ENCODE measurements around the gene GRK3. TPM values are rescaled to one million over a fixed set of nuclear protein-coding genes. Genes with fewer than 3 reads are reported as not detected.

GRK3 gene
- total RNA-seq, 1 experiment from 2014 or later: 0.37 TPM

DNA sequence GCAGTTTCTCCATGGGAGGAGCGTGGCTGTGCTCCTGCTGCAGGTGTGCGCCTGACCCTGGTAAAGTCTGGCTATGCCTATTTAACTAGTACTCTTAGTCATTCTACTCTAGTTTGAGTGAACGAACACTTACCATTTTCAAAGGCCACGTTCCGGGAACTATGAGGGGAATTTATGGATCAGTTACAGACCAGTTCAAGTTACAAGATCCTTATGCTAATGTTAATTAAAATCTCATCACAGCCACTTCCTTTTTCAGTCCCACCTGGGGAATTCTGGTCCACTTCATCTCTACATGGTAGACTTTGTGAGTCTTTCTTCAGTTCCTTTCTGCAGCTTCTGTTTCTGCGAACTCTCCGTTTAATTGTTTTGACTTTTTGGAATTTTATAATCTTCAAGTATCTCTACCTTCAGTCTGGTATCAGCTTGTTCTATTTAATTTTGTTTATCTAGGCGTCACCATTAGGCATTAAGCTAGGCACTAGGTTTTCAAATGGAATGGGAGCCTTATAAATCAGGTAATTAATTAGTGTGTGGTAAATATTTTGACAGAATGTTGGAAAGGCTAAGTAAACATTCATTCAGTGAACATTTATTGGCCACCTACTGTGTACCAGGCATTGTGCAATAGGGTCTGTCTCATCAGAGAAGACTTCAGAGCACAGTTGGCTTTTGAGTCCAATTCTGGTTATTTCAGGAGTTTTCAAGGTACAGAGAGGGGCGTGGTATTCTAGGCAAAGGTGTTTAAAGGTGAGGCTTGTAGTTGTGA is 78.9 kb downstream of the GRK3 start:
- H3K4me1 ChIP-seq (replicated peaks; ENCODE audit: insufficient read depth): no peaks in the 10 kb centered on the region
- H3K36me3 ChIP-seq (ENCODE audit: low read depth): no peaks in the 10 kb centered on the region
- no peaks in the 10 kb centered on the region for H3K79me2 ChIP-seq (ENCODE audit: low read depth)
- H3K4me3 ChIP-seq: no peak overlapping the region
- H3K27me3 ChIP-seq (ENCODE audit: insufficient read depth, low read depth): peaks cover 8% of the 10 kb centered on the region; the same call in 1 of the 2 replicates
- CTCF ChIA-PET: no interaction called here
- intact Hi-C loops (cut with micrococcal nuclease; ENCODE audit: unreplicated experiment): no loop called here
- no peaks in the 10 kb centered on the region for H3F3A ChIP-seq (ENCODE audit: insufficient read depth, low read depth)
- H4K20me1 ChIP-seq (ENCODE audit: insufficient read depth): no peaks in the 10 kb centered on the region
- no peak overlapping the region for H3K4me2 ChIP-seq
- no peaks in the 10 kb centered on the region for H3K9me2 ChIP-seq (ENCODE audit: insufficient read depth)
- TF ChIP-seq EZH2 (IDR thresholded peaks at IDR 0.05; ENCODE audit: low read depth) (no peak), CTCF (conservative IDR thresholded peaks at IDR 0.05) (no peak)
- H3K9me3 ChIP-seq (ENCODE audit: insufficient read depth, low read depth): no peaks in the 10 kb centered on the region
- POLR2A ChIA-PET (ENCODE audit: unreplicated experiment): no interaction called here
- H2AFZ ChIP-seq: no peak overlapping the region
- no TSS peak for BruUV-seq (replicated peaks)
- no peak for DNase-seq
- no peak overlapping the region for H3K27ac ChIP-seq

- ChIA-PET CTCF (no interaction called here), POLR2A (ENCODE audit: unreplicated experiment) (no interaction called here)
- no TSS peak for BruUV-seq (replicated peaks)
- H3K9me2 ChIP-seq (ENCODE audit: insufficient read depth): no peaks in the 10 kb centered on the region
- H3K79me2 ChIP-seq (ENCODE audit: low read depth): no peaks in the 10 kb centered on the region
- intact Hi-C loops (cut with micrococcal nuclease; ENCODE audit: unreplicated experiment): no loop called here
- H3K4me2 ChIP-seq: no peak overlapping the region
- H3K27me3 ChIP-seq (ENCODE audit: insufficient read depth, low read depth): peaks cover 8% of the 10 kb centered on the region; the same call in 1 of the 2 replicates
- H4K20me1 ChIP-seq (ENCODE audit: insufficient read depth): no peaks in the 10 kb centered on the region
- H3K9me3 ChIP-seq (ENCODE audit: insufficient read depth, low read depth): no peaks in the 10 kb centered on the region
- no peak overlapping the region for H3K4me3 ChIP-seq
- no peak for TF ChIP-seq EZH2 (IDR thresholded peaks at IDR 0.05; ENCODE audit: low read depth)
- no peak for TF ChIP-seq CTCF (conservative IDR thresholded peaks at IDR 0.05)
- DNase-seq: no peak
- no peaks in the 10 kb centered on the region for H3F3A ChIP-seq (ENCODE audit: insufficient read depth, low read depth)
- no peak overlapping the region for H2AFZ ChIP-seq
- no peak overlapping the region for H3K27ac ChIP-seq
- H3K4me1 ChIP-seq (replicated peaks; ENCODE audit: insufficient read depth): no peaks in the 10 kb centered on the region
- H3K36me3 ChIP-seq (ENCODE audit: low read depth): no peaks in the 10 kb centered on the region
Measured at GRCh38 chr22:25644122-25644521, 79.6 kb downstream of the GRK3 start.

DNA sequence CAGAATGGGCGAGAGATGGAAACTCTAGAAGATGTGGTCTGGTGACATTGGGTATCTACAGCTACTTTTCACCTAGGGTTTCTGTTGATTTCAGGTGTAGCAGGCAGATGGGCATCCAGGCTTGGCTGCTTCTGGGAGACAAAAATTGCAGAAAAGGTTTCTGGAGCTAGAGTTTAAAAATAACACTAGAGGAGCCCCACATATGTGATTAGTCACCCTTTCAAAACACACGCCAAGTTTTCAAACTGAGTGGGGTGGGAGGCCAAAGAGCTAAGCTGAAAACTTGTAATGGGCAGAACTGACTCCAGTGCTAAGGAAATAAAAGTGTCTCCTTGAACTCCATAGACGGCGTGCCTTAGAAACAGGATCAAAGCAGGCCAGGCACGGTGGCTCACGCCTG is 80.8 kb downstream of the GRK3 start:
- H4K20me1 ChIP-seq (ENCODE audit: insufficient read depth): no peaks in the 10 kb centered on the region
- no peaks in the 10 kb centered on the region for H3F3A ChIP-seq (ENCODE audit: insufficient read depth, low read depth)
- H3K9me2 ChIP-seq (ENCODE audit: insufficient read depth): no peaks in the 10 kb centered on the region
- no peaks in the 10 kb centered on the region for H3K9me3 ChIP-seq (ENCODE audit: insufficient read depth, low read depth)
- H3K27me3 ChIP-seq (ENCODE audit: insufficient read depth, low read depth): peaks cover 8% of the 10 kb centered on the region; the same call in 1 of the 2 replicates
- no peak for DNase-seq
- ChIA-PET POLR2A (ENCODE audit: unreplicated experiment) (no interaction called here), CTCF (no interaction called here)
- H3K27ac ChIP-seq: no peak overlapping the region
- no peak for TF ChIP-seq EZH2 (IDR thresholded peaks at IDR 0.05; ENCODE audit: low read depth)
- TF ChIP-seq CTCF (conservative IDR thresholded peaks at IDR 0.05): no peak
- no peak overlapping the region for H3K4me3 ChIP-seq
- no TSS peak for BruUV-seq (replicated peaks)
- H3K36me3 ChIP-seq (ENCODE audit: low read depth): no peaks in the 10 kb centered on the region
- H3K4me2 ChIP-seq: no peak overlapping the region
- no peaks in the 10 kb centered on the region for H3K4me1 ChIP-seq (replicated peaks; ENCODE audit: insufficient read depth)
- H3K79me2 ChIP-seq (ENCODE audit: low read depth): no peaks in the 10 kb centered on the region
- intact Hi-C loops (cut with micrococcal nuclease; ENCODE audit: unreplicated experiment): no loop called here
- no peak overlapping the region for H2AFZ ChIP-seq
